WI38 (cell line): ENCODE measurements around the gene WASF2.

ENCODE experiments used
- H3K4me3 ChIP-seq: 2 replicates; pipeline ENCODE4 v1.5.1; 2011; ENCODE audit warnings: low read depth, mild to moderate bottlenecking, control low read depth, low read length
- TF ChIP-seq, protein P1 (sequence below): IDR thresholded peaks from 2 replicates; pipeline ENCODE4 v1.5.1; 2012; ENCODE audit warnings: low read depth, mild to moderate bottlenecking, control low read depth, low read length

The WASF2 gene

DNA sequence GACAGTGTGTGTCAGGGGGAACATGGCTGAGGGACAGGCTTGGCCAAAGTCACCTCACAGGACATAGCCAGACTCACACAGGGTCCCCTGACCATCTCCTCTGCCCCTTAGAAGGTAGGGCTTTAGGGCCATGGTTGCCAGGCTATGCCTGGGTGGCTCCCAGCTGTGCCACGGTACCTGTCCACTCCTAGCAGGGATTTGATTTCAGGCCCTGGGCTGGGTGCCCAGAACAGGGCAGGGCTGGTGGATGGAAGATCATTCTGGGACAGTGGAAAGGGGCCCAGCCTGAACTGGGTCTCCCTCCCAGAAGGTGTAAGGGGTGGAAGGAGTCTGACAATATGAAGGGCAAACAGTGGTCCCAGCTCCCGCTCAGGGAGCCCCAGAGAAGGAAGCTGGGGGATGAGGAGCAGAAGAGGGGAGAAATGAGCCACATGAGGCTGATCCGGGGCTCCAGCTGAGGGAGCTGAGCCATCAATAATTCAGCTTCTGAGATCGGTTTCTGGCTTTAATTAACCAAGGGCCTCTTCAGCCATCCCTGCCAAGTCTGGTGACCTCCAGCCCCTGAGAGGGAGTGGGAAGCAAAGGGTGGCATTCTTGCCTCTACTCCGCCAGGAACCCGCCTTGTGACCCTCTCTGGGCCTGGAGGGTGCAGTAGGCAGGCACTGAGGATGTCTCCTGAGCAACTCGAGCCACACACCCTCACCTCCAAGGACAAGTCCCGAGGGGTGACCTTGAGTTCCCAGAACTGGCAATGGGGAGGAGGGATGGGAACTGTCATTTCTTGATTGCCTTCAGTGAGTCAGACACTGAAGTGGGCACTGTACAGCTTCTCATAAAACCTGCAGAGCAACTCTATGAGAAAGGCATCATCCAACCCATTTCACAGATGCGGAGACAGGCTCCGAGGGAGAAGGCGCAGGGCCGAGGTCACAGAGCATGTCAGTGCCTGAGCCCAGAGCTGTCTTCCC is 108.9 kb downstream of the WASF2 start:
- TF ChIP-seq, protein P1, sequence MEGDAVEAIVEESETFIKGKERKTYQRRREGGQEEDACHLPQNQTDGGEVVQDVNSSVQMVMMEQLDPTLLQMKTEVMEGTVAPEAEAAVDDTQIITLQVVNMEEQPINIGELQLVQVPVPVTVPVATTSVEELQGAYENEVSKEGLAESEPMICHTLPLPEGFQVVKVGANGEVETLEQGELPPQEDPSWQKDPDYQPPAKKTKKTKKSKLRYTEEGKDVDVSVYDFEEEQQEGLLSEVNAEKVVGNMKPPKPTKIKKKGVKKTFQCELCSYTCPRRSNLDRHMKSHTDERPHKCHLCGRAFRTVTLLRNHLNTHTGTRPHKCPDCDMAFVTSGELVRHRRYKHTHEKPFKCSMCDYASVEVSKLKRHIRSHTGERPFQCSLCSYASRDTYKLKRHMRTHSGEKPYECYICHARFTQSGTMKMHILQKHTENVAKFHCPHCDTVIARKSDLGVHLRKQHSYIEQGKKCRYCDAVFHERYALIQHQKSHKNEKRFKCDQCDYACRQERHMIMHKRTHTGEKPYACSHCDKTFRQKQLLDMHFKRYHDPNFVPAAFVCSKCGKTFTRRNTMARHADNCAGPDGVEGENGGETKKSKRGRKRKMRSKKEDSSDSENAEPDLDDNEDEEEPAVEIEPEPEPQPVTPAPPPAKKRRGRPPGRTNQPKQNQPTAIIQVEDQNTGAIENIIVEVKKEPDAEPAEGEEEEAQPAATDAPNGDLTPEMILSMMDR: no peak
- no peak overlapping the region for H3K4me3 ChIP-seq

DNA sequence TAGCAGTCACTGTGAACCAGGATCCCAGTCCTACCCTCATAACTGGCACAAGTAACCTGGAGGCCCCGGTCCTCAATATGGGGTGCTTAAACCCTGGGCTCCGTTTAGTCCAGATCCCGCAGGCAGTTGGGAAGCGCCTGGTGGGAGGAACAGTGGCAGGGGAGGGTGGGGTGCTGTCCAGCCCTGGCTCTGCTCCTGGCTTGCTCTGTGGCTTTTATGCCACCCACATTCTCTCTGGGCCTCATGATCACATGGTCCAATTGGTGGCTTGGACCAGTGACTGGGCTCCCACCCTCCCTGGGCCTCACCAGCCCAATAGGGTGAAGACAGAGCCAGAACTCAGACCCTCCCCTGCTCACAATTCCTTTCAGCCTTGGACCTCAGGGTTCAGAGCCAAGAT is 109.7 kb downstream of the WASF2 start:
- TF ChIP-seq, protein P1: no peak
- no peak overlapping the region for H3K4me3 ChIP-seq

DNA sequence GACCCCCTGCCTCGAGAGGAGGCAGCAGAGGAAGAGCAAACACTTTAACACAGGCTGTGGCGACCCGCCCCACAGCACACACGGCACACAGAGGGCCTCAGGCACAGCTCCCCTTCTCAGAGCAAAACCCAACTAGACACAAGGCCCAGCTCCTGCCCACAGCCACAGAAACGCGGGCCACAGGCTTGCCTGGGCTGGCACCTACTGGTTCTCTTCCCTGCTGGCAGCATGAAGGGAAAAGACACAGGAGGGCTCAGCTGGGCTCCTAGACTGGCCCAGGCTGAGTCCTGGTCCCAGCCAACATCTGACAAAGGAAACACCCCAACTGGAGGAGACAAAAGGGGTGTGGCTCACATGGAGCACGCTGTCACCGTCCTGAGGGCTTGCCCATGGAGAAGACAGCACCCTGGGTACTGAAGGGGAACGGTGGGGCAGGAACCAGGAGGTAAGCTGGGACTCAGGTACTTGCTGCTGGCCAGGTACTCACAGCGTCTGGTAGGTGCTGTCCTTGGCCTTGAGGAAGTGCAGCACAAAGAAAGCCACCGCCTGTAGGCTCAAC is 110.3 kb downstream of the WASF2 start:
- H3K4me3 ChIP-seq: no peak overlapping the region
- TF ChIP-seq, protein P1: no peak

DNA sequence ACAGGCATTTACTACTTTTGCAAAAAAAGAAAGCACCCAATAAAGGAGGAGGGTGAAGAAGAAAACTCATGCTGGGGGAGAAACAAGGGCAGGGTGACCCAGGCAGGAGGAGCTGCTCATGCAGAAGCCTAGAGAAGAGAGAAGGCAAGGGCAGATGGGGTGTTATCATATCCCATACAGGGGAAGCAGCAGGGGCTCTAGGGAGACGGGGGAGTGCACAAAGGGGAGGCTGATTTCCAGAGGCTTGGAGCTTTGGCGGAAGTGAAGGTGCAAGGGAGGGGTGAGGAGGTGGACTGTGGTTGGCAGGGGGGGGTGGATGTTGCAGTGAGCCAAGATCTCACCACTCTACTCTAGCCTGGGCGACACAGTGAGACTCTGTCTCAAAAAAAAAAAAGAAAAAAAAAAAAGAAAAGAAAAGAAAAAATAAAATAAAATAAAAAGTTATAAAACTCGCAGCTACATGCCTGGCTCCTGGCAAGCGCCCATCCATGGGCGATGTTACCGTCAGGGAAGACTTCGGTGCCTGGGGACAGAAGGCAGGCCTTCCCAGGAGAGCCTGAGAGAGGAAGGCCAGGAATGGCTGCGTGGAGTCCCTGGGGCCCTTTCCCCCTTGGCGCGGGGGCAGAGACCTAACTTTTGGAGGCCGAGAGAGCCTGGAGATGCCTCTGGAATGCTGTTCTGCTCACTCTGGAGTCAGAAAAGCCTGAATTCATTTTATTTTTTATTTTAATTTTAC is 112.0 kb downstream of the WASF2 start:
- TF ChIP-seq, protein P1: no peak
- H3K4me3 ChIP-seq: no peak overlapping the region

DNA sequence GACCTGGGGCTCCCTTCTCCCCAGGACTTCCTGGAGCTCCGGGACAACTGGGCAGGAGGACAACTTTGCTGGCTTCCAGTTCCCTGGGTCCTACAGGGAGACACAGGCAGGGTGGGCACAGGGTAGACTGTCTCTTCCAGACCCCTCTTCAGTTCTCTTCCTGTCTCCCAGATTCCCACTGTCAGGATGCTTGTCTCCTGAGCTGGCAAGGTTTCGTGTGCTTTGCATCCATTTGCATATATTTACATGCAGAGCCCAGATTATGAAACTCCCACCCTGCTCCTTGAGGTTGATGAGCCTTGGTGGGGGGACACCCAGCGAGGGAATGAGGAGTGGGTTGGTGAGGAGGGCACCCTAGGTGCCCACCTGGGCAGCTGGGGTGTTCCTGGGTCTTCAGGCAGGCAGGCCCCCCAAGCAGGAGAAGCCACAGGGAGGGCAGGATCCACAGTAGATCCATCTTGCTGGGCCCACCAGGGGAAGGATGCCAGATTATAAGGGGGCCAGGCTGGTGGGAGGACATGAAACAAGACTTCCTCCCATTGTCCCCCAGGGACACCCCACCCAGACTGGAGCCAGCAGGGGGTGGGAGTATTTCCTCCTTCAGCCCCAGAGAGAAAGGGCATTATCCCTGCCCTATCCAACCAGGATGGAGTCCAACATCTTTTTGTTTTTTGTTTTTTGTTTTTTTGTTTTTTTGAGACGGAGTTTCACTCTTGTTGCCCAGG is 115.4 kb downstream of the WASF2 start, which contains the start of gene FCN3:
Gene FCN3, minus strand, starts transcription at position 463 of the 725 bp plus-strand sequence. Its CDS starts 6 bp downstream, at position 457.
- TF ChIP-seq, protein P1: no peak

DNA sequence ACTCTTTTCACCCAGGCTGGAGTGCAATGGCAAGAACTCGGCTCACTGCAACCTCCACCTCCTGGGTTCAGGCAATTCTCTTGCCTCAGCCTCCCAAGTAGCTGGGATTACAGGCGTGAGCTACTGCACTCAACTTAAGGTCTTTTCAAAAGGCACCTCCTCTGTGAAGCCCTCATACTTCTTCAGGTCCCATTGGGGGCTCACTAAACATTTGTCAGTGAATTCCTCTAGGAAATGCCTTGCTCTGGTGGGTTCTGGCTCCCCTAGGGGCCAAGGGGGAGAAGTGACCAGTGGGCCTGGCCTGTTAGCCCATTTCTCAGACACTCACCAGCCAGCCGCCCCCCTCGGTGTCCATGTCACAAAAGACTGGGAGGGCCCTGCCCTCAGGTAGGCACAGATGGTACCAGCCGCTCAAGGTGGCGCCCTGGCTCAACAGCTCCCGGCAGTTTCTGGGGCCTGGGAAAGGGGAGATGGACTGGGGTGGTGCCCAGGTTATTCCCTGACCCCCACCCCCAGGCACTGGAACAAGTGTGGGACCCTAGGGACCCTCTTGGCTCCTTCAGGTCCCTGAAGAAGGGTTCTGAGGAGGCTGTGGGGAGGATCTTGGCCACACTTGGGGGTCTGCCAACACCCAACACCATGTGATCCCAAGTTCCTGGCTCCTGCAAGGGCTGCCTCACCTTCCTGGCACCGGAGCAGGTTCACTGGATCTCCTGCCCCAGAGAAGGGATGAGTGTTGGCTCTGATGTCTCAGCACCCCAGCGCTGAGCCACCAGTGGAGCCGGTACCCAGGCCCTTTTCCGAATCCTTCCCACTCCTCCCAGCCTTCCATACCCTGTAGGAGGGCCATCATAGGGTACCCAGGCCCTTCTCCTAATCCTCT is 116.9 kb downstream of the WASF2 start:
- H3K4me3 ChIP-seq: no peak overlapping the region
- TF ChIP-seq, protein P1: 0 out of 2 replicates have a peak, but pooled peaks have one; percentile 18

More for the DNA sequence above, 115.4 kb downstream of the WASF2 start, which contains the start of gene FCN3:
- no peak within 1 kb of the TSS for H3K4me3 ChIP-seq
